ENCODE data around the gene PLXDC2.

DNA sequence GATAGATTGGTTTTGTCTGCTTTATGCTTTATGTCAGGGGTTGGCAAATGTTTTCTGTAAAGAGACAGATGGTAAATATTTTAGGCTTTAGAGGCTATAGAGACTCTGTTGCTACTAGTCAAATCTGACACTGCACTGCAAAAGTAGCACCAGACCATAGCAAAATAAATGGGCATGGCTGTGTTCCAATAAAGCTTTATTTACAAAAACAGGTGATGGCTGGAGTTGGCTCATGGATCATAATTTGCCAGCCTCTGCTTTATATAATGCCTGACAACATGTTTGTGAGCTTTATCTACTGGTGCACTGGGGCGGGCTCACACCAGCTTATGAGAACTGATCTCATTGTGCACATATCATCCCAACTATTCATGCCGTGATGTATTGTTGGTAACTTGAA lies 120.1 kb downstream of the PLXDC2 start:
- TF ChIP-seq PML (IDR thresholded peaks at IDR 0.05; ENCODE audit: low read length) (no peak), POLR2AphosphoS5 (IDR thresholded peaks at IDR 0.05; ENCODE audit: low read length) (no peak), GABPA (IDR thresholded peaks at IDR 0.05; ENCODE audit: low read depth) (no peak), POLR2A (IDR thresholded peaks at IDR 0.05; ENCODE audit: low read depth, low read length) (no peak), EZH2 (IDR thresholded peaks at IDR 0.05; ENCODE audit: borderline replicate concordance, control insufficient read depth, low read depth, low read length) (no peak), RAD51 (IDR thresholded peaks at IDR 0.05) (no peak)
- TF ChIP-seq, protein P1, sequence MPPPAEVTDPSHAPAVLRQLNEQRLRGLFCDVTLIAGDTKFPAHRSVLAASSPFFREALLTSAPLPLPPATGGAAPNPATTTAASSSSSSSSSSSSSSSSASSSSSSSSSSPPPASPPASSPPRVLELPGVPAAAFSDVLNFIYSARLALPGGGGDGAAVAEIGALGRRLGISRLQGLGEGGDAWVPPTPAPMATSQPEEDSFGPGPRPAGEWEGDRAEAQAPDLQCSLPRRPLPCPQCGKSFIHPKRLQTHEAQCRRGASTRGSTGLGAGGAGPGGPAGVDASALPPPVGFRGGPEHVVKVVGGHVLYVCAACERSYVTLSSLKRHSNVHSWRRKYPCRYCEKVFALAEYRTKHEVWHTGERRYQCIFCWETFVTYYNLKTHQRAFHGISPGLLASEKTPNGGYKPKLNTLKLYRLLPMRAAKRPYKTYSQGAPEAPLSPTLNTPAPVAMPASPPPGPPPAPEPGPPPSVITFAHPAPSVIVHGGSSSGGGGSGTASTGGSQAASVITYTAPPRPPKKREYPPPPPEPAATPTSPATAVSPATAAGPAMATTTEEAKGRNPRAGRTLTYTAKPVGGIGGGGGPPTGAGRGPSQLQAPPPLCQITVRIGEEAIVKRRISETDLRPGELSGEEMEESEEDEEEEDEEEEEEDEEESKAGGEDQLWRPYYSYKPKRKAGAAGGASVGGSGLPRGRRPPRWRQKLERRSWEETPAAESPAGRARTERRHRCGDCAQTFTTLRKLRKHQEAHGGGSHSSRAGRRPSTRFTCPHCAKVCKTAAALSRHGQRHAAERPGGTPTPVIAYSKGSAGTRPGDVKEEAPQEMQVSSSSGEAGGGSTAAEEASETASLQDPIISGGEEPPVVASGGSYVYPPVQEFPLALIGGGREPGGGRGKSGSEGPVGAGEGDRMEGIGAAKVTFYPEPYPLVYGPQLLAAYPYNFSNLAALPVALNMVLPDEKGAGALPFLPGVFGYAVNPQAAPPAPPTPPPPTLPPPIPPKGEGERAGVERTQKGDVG (CRISPR knock-in tag; IDR thresholded peaks at IDR 0.05): no peak
